HL-60 (cell line): ENCODE measurements around the gene MSI2.

ENCODE experiments used
- CTCF ChIP-seq: IDR thresholded peaks from one replicate; pipeline ENCODE4 v1.5.1; 2011; ENCODE audit warnings: low read length, control low read depth, inconsistent platforms; ENCODE audit not compliant: insufficient read depth
- GABPA ChIP-seq: IDR thresholded peaks from 2 replicates; pipeline ENCODE4 v1.6.1; 2012; ENCODE audit warnings: low read depth
- POLR2AphosphoS5 ChIP-seq: IDR thresholded peaks from 2 replicates; pipeline ENCODE4 v1.6.1; 2012; ENCODE audit warnings: low read depth
- REST ChIP-seq: IDR thresholded peaks from 2 replicates; pipeline ENCODE4 v1.6.1; 2012; ENCODE audit warnings: low read depth; ENCODE audit not compliant: insufficient replicate concordance
- SPI1 ChIP-seq: IDR thresholded peaks from 2 replicates; pipeline ENCODE4 v1.6.1; 2012; ENCODE audit warnings: low read depth, mild to moderate bottlenecking, borderline replicate concordance

- TF ChIP-seq GABPA, result no peak
- TF ChIP-seq CTCF, result no peak
- TF ChIP-seq REST, result no peak
- no peak for TF ChIP-seq POLR2AphosphoS5
- no peak for TF ChIP-seq SPI1
Measured at GRCh38 chr17:57289130-57289529, 32.8 kb downstream of the MSI2 start.
